GM19025 (cell line): ENCODE measurements around the gene SORCS2.

ENCODE experiments used
- ATAC-seq: cut with Tn5 transposase; IDR thresholded peaks from one replicate; pipeline ENCODE4 v1.9.1; 2021; ENCODE audit warnings: mild to moderate bottlenecking, low read depth, moderate library complexity; ENCODE audit not compliant: unreplicated experiment

The SORCS2 gene

GRCh38 chr4:7660176-7661039 is 468.1 kb downstream of the SORCS2 start:
- no peak for ATAC-seq

- no peak for ATAC-seq
These were observed 468.9 kb downstream of the SORCS2 start for GRCh38 chr4:7661066-7661748.

- no peak for ATAC-seq
These were observed 469.6 kb downstream of the SORCS2 start for GRCh38 chr4:7661846-7662506.

- no peak for ATAC-seq
These were observed 470.1 kb downstream of the SORCS2 start for GRCh38 chr4:7662507-7662846.

GRCh38 chr4:7663075-7663541 is 470.8 kb downstream of the SORCS2 start:
- no peak for ATAC-seq

- ATAC-seq = no peak
These were observed 471.8 kb downstream of the SORCS2 start for GRCh38 chr4:7664106-7664505.

GRCh38 chr4:7665321-7665720 is 473.0 kb downstream of the SORCS2 start:
- ATAC-seq = no peak

- ATAC-seq = no peak
These were observed 473.7 kb downstream of the SORCS2 start for GRCh38 chr4:7666011-7666410.

GRCh38 chr4:7666744-7667143 is 474.4 kb downstream of the SORCS2 start:
- ATAC-seq = no peak

- no peak for ATAC-seq
These were observed 475.9 kb downstream of the SORCS2 start for GRCh38 chr4:7668271-7668670.

GRCh38 chr4:7668826-7669225 is 476.5 kb downstream of the SORCS2 start:
- no peak for ATAC-seq

GRCh38 chr4:7672601-7673000 is 480.3 kb downstream of the SORCS2 start:
- no peak for ATAC-seq

- ATAC-seq = no peak
These were observed 480.8 kb downstream of the SORCS2 start for GRCh38 chr4:7673121-7673520.

GRCh38 chr4:7674706-7675105 is 482.4 kb downstream of the SORCS2 start:
- no peak for ATAC-seq

- no peak for ATAC-seq
These were observed 482.8 kb downstream of the SORCS2 start for GRCh38 chr4:7675136-7675535.

GRCh38 chr4:7675612-7676320 is 483.4 kb downstream of the SORCS2 start:
- ATAC-seq = no peak

GRCh38 chr4:7676398-7676922 is 484.1 kb downstream of the SORCS2 start:
- no peak for ATAC-seq

- no peak for ATAC-seq
These were observed 484.7 kb downstream of the SORCS2 start for GRCh38 chr4:7677086-7677485.

GRCh38 chr4:7677799-7678301 is 485.5 kb downstream of the SORCS2 start:
- ATAC-seq = no peak

- ATAC-seq = no peak
These were observed 486.0 kb downstream of the SORCS2 start for GRCh38 chr4:7678318-7678852.
